CD4-positive, alpha-beta T cell treated with Interleukin-10 for 1 hour (primary cell): ENCODE measurements around the gene ATP6V1G3.
"Not testable (repeated sequence)": the region's sequence is repeated elsewhere in the genome, so short reads cannot be mapped to it uniquely, and the experiment has no call there.

Experiments used
- DNase-seq: peaks from one replicate; pipeline ENCODE4 v3.0.0-alpha.2; 2020

ATP6V1G3 gene

DNA sequence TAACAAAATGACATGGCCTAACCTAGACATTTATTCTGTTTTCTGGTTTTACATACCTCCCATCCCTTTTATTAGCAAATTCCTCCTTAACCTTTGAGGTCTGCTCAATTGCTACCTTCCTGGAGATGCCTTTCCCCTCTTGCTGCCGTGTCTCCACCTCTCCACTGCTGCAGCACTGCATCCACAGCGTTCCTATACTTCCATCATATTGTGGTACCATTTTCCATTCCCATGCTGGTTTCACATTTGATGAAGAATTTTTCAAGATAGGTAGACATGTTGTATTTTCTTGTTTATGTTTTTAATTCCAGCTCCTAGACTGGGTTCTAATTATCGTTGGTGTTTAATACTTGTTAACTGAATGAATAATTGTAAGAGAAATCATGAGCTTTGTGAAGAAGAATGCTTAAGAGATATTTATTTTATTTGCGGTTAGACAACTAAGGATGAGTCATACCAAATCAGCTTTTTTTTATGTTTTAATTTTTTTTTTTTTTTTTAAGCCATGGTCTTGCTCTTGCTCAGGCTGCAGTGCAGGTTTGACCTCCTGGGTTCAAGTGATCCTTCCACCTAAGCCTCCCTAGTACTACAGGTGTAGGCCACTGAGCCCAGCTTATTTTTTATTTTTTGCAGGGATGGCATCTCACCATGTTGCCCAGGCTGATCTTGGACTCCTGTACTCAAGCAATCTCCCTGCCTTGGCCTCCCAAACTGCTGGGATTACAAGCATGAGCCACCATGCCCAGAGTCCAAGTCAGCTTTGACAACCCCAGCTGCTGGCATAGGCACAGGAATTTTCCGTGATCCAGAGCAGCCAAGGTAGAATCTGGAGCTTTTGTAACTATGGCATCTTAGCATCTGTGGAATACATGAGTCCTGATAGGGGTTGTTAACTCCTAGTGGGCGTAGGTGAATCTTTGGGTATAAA, 44.0 kb downstream of the ATP6V1G3 start:
- no peak for DNase-seq

DNA sequence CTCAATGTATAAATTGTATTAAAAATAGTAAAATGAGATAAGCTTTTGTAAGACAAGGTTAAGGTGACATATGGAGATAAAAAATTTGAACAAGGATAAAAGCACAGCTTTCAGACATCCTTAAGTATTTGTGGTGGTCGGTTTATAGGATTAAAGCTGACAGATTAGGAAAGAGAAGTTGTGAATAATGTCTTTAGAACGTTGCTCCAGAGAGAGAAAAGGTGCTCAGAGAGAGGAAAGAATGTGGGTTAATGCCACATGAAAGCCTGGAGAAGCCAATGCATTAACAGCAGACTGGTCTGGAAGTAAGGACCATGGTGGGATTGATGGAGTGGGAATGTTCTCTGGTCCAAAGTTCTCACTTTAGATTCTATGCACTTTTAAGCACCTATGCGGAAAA, 44.8 kb downstream of the ATP6V1G3 start:
- DNase-seq, result no peak

DNA sequence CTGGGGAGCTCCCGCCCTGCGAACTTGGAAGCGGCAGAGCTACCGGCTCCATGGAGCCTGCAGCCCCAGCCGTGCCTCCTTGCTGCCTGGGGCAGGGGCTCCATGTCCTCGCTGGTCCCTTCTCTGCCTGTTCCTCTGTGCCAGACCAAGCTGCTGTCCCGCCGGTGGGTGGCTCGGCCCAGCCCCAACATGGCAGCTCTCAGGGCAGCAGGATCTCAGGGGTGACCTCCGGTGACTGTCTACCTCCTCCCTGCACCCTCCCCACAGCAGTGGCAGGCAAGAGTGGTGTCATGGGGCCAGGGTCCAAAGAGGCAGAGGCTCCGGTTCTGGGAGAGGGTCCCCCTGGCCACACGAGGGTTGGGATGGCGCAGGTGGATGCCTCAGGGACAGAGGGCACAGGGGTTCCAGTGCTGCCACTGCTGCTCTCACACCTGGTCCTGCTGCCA, 45.8 kb downstream of the ATP6V1G3 start:
- DNase-seq, result no peak

DNA sequence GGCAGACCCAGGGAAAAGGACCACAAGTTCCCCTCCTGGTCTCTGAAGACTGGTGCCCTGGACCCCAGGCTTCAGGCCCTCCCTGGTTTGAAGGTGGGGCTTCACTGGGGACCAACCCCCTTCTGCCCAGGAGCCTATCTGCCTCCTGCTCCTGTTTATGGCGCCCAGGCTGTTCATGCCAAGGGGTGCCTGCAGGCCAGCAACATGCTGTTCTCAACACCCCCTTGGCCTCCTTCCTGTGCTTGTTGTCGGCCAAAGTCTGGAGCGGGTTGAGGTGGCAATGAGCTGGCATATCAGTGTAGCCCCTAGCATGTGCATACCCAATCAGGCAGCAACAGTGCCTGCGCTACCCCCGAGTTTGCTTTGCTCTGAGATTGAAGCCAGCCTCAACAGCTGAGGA, 46.3 kb downstream of the ATP6V1G3 start:
- no peak for DNase-seq

DNA sequence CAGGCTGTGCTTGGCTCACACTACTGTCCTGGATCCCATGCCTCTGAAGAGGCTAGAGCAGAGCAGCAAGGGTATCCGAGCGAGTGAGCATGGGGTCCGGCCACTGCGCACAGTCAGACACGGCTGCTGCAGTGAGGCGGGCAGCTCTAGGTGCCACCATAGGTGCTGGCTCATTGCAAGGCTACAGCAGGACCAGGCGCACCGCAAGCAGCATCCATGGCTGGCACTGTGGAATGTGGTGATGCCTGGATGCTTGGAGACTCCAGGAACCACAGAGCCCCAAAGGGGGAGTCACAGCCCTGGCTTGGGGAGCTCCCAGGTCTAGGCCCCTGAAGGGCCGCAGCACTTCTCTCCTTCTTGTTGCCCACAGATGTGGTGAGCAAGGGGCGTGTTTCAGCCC, 47.2 kb downstream of the ATP6V1G3 start:
- no peak for DNase-seq

DNA sequence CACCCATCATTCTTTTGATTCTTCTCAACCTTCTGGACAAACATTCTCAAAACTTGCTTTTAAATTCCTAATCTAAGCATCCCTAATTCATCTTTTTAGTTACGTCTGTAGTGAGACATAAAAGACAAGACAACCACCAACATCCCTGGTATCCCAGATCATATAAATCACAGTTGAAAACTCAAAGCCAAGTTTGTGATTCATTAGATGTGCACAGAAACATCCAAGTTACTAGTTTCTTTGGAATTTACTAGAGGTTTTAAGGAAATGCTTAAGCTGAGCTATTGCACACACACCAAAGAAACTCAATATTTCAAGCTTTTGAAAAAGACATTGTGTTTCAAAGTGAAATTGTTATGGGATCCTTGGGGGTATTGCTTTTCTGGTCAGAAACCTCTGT, 47.6 kb downstream of the ATP6V1G3 start:
- DNase-seq, result no peak

DNA sequence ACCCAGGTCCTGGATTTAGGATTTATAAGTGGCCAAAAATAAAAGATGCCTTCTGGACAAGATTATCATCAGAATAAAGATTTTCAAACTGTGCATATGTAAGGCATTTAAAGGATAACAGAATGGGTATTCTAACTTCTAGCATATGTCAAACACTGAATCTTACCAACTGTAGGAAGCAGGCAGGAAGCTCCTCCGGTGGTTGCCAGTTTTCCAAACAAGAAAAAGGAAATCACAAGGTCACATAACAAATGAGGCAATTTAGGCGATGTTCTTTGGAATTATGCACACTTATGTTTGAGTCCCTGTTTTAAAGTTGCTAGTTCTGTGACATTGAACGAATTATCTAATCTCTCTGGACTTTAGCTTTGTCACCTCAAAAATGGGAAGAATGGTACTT, 48.9 kb downstream of the ATP6V1G3 start:
- no peak for DNase-seq

DNA sequence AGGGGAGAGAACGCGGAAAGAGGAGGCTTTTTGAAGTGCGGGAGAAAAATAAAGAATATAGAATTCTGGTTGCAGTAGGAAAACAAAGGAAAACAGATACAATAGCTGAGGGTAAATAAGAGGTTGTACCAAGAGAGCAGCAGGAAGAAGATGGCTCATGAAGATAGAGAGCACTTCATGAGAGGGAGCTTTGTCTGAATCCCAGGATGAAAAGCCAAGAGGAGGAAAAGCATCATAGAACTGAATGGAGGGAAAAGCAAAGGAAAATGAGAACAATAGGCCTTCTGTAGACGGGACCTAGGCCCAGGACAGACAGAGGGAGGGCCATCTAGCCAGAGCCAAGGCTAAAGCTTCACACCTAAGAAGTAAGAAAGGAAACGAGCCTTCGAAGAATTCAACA, 49.5 kb downstream of the ATP6V1G3 start:
- no peak for DNase-seq

DNA sequence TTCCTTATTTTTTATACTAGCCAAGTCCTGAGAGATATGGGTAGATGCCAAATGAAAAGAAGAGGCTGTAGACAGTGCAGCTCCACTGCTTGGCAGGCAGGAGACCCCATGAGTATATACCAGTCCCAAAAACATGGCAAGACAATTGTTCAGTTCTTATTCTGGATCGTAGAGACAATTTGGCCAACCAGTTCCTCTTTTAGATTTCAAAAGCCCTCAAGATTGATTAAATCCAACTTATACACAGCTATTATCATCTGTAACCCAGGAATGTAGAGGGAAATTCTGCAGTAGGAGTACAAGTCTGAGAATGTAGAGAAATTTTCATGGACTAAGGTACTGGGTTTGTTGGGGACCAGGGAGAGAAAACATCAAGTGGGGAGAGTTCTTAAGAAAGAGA, 50.3 kb downstream of the ATP6V1G3 start:
- DNase-seq, result no peak

DNA sequence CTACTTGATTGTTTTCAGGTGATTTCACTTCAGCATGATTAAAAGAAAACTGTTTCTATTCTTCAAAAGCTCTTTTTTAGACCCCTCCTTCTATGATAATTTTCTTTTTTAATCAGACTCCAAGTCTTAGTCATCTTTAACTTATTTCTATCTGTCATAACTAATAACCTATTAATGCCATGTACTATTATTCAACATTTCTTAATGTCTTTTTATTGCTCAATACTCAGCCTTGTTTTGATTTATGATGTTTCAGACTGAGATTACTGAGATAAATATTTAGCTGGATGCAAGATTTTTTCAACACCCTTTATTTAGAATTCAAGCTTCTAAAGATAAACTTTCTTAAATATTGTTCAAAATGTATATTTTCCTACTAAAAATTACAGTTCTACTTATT, 53.6 kb downstream of the ATP6V1G3 start:
- no peak for DNase-seq

DNA sequence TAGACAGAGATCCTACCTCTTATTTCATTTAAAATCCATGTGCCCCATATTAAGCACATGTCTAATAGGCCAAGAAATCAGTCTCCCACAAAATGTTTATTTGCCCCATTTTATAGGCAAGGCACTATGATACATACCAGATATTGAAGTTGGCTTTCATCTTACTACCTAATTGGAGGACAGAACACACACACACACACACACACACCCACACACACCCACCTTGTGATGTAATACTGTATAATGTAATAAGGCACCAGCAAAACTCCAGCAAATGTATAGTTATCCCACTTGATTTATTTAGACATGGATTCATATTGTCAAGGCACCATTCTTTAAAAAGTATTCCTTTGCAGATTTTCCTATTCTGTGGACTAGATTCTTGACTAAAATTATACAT, 56.8 kb downstream of the ATP6V1G3 start:
- no peak for DNase-seq

DNA sequence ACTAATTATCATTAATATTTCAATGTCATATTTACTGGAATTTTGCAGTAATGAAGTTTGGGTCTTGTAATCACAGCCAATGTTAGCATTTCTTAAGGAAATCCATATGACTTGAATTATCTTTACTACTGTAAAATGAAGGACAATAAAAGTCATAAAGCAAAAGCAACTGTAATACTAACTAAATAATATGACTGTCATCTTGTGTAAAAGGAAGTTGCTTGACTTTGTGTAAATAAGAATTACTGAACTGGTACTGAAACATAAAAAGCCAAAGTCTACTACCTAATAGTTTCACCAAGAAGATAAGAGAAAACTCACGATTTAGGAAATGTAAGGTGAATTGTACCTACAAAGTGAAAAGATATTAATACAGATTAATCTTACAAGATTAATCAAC, 57.5 kb downstream of the ATP6V1G3 start:
- DNase-seq, result no peak

DNA sequence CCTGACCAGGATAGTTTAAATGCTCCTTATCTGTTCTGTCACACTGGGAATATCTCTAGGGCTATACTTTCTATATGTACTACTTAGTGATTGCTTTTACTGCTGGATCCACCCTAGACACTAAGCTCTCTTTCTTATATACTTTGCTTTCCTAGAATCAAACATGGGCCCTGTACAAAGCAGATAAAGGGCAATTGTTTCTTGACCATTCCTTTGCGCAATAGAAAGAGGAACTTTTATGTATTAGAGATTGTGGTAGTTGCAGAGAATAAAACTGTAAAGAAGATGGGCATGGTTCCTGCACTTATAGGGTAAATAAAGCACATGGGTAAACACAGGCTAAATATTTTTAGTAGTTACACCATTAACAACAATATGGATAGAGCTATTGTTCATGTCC, 58.8 kb downstream of the ATP6V1G3 start:
- no peak for DNase-seq

DNA sequence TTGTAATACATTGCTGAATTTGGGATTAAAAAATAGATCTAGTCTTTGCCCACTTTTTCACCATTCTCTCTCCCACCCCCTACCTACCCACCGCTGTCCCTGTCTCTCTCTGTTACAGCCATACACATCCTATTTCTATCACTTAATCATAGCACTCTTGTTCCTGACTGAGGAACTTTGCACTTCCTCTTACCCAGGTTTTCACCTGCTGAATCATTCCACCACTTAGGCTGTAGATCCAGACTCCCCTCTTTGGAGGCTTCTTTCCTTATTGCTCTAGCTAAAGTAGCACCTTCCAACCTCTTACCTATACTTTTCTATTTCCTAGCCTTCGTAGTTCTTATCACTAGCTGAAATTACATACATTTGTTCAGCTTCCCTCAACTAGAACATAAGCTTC, 59.6 kb downstream of the ATP6V1G3 start:
- DNase-seq, result no peak

DNA sequence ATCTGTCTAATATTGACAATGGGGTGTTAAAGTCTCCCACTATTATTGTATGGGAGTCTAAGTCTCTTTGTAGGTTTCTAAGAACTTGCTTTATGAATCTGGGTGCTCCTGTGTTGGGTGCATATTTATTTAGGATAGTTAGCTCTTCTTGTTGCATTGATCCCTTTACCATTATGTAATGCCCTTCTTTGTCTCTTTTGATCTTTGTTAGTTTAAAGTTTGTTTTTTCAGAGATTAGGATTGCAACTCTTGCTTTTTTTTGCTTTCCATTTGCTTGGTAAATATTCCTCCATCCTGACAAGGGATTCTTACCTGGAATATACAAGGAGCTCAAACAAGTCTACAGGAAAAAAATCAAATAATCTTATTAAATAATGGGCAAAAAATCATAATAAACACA, 63.1 kb downstream of the ATP6V1G3 start:
- DNase-seq, result not testable (repeated sequence)
